ELF-1 (cell line): ENCODE measurements around the gene PLAC8.
"Not testable (repeated sequence)": the region's sequence is repeated elsewhere in the genome, so short reads cannot be mapped to it uniquely, and the experiment has no call there.

Source experiments
- DNase-seq: peaks from one replicate; pipeline ENCODE4 v3.0.0-alpha.2; 2016; ENCODE audit warnings: low read depth, low spot score

Gene PLAC8

GRCh38 chr4:83114576-83114975 is at the start of gene PLAC8:
PLAC8 (minus strand) TSS chr4:83114729; CDS start chr4:83107921, 6,808 bp downstream.
- no peak for DNase-seq

- DNase-seq: no peak
These were observed 38.9 kb upstream of the PLAC8 start for GRCh38 chr4:83153417-83153816.

GRCh38 chr4:83152746-83153145 is 38.2 kb upstream of the PLAC8 start:
- DNase-seq: no peak

- DNase-seq: no peak
These were observed 37.1 kb upstream of the PLAC8 start for GRCh38 chr4:83151651-83152050.

GRCh38 chr4:83150653-83151330 is 36.3 kb upstream of the PLAC8 start:
- peak; percentile 3 for DNase-seq

GRCh38 chr4:83149865-83150652 is 35.5 kb upstream of the PLAC8 start:
- DNase-seq: peak; percentile 1

- no peak for DNase-seq
These were observed 32.3 kb upstream of the PLAC8 start for GRCh38 chr4:83146841-83147240.

- DNase-seq: not testable (repeated sequence)
These were observed 31.2 kb upstream of the PLAC8 start for GRCh38 chr4:83145776-83146175.

GRCh38 chr4:83139514-83140156 is 25.1 kb upstream of the PLAC8 start:
- no peak for DNase-seq

GRCh38 chr4:83138946-83139345 is 24.4 kb upstream of the PLAC8 start:
- DNase-seq: no peak

GRCh38 chr4:83132065-83132464 is 17.5 kb upstream of the PLAC8 start:
- DNase-seq: no peak

- no peak for DNase-seq
These were observed 14.7 kb upstream of the PLAC8 start for GRCh38 chr4:83129264-83129663.

GRCh38 chr4:83128240-83128929 is 13.9 kb upstream of the PLAC8 start:
- DNase-seq: no peak

GRCh38 chr4:83125738-83126141 is 11.2 kb upstream of the PLAC8 start:
- DNase-seq: no peak

- DNase-seq: no peak
These were observed 9.7 kb upstream of the PLAC8 start for GRCh38 chr4:83124111-83124780.

- DNase-seq: no peak
These were observed 6.7 kb upstream of the PLAC8 start for GRCh38 chr4:83121246-83121645.

GRCh38 chr4:83118869-83119268 is 4.3 kb upstream of the PLAC8 start:
- DNase-seq: no peak

- peak; percentile 67 for DNase-seq
These were observed 1.2 kb upstream of the PLAC8 start for GRCh38 chr4:83115656-83116285.

GRCh38 chr4:83115000-83115399 is 471 bp upstream of the PLAC8 start:
- DNase-seq: no peak

GRCh38 chr4:83113429-83113786 is 1.1 kb downstream of the PLAC8 start:
- DNase-seq: no peak
